C4-2B (cell line): Measurements from ENCODE around the gene TAF1D.

ENCODE experiments used
- H3K27ac ChIP-seq: fragments of 450-650 bp; 2 replicates; pipeline ENCODE4 v1.5.1; 2017
- ZFX ChIP-seq: fragments of 450-650 bp; IDR thresholded peaks from 2 replicates; pipeline ENCODE4 v1.6.1; 2017
- TF ChIP-seq, protein P1 (sequence below): fragments of 450-650 bp; conservative IDR thresholded peaks from 2 replicates; pipeline ENCODE4 v1.5.1; 2017; ENCODE audit warnings: mild to moderate bottlenecking

The TAF1D gene

DNA sequence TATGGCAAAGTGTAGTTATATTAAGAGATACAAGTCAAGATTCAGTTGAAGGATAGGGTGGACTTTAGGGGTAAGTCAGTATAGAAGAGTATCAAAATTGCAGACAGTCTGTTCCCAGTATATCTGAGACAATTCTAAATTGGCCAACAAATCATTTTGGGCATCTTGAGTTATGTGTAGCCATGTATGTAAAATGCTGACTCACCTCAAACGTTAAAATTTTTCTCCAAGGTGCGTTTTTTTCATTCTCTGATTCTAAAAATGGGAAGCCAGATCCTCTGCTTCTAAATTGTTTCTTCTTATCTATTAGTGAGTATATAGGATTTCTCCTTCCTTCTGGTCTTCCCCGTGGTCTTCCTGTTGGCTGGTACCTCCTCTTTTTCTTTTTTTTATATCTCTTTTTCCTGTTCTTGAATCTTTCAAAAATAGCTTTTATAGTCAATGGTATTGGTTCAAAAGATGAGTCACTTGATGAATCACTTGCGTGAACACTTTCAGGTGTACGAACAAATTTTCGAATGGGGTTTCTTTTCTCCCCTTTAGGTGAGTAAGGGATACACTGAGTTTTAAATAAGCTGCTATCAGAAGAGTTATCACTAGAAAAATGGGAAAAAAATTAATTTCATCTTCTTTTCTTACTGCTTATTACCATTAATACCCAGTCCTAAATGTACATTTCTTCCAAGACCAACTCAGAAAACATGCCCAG, 3.2 kb downstream of the TAF1D start:
- TF ChIP-seq, protein P1, sequence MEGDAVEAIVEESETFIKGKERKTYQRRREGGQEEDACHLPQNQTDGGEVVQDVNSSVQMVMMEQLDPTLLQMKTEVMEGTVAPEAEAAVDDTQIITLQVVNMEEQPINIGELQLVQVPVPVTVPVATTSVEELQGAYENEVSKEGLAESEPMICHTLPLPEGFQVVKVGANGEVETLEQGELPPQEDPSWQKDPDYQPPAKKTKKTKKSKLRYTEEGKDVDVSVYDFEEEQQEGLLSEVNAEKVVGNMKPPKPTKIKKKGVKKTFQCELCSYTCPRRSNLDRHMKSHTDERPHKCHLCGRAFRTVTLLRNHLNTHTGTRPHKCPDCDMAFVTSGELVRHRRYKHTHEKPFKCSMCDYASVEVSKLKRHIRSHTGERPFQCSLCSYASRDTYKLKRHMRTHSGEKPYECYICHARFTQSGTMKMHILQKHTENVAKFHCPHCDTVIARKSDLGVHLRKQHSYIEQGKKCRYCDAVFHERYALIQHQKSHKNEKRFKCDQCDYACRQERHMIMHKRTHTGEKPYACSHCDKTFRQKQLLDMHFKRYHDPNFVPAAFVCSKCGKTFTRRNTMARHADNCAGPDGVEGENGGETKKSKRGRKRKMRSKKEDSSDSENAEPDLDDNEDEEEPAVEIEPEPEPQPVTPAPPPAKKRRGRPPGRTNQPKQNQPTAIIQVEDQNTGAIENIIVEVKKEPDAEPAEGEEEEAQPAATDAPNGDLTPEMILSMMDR = no peak
- no peak for TF ChIP-seq ZFX
- H3K27ac ChIP-seq = no peak overlapping the region

DNA sequence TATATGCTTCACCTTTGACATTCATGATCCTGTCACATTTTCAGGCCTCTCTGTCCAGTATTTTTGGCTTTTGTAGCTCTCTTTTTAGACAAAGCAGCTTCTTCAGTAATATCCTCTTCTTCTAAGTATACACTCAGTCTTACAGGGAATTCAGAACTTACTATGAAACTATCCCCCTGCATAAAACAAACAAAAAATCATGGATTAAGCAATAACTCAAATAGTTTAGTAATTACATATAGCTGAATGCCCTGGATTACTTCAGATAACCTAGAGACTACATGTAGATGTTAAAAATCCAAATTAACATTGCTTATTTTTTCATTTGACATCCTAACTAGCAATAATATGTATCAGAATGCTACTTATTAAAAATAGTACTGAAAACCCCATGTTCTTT, 5.2 kb downstream of the TAF1D start:
- no peak overlapping the region for H3K27ac ChIP-seq
- TF ChIP-seq, protein P1 = no peak
- no peak for TF ChIP-seq ZFX

DNA sequence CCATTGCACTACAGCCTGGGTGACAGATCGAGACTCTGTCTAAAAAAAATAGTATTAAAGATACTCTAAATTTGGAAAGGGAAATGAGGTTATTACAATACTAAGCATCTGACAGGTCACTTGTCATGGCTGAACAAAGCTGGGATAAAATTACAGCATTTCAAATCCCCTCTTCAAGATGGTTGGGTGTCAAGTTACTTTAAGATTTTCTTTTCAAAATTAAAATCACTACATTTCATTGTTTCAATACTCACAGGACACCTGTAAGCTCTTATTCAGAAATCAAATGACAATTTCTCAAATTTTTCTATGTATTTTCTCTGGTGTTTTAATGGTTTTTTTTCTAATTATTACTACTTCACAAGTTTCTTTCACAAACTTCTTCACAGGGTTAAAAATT, 5.7 kb downstream of the TAF1D start:
- H3K27ac ChIP-seq = no peak overlapping the region

DNA sequence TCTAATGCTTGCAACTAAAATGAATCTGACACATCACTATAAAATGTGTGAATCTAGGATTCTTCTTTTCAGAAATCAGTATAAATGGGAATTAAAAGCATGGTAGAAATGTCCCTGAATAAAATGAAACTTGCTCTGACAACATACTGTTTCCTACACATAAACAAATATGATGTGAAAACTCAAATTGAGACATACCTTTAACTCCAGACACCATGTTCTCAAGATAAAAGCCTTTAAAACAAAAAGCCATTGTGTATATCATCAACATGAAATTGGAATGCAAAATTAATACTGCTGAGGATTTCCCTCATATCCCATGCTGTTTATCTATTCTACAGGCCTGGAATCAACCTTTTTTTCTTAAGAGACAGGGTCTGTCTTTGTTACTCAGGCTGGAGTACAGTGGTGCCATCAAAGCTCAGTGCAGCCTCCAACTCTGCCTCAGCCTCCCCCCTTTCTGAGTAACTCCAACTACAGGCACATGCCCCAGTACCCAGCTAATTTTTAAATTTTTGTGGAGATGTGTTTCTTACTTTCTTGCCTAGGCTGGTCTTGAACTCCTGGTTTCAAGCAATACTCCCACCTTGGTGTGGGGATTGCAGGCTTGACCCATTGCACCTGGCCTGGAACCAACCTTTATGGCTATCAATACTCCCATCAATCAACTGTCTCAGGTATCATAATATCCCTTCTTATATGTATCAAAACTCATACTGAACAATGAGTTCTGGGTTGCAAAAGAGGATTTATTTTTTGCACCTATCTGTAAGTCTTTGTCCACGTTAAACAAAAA, 6.7 kb downstream of the TAF1D start:
- TF ChIP-seq ZFX = no peak
- TF ChIP-seq, protein P1 = no peak
- H3K27ac ChIP-seq = no peak overlapping the region

More for the DNA sequence above, 5.7 kb downstream of the TAF1D start:
- TF ChIP-seq, protein P1 = no peak

DNA sequence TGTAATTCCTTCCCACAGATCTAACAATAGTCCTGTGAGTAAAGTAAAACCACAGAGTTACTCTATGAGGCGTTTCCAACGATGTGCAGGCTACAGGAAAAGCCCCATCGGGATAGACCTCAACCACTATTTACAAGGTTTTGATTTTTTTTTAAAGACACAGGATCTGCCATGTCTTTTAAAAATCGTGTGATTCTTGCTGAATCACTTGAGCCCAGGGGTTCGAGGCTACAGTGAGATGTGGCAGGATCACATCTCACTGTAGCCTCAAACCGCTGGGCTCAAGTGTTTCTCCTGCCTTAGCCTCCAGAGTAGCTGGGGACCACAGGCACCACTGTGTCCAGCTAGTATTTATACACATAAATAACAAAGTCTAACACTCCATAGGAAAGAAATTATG, 7.8 kb downstream of the TAF1D start:
- H3K27ac ChIP-seq = no peak overlapping the region; the same call in 1 of the 2 replicates
- TF ChIP-seq, protein P1 = no peak
- TF ChIP-seq ZFX = no peak

DNA sequence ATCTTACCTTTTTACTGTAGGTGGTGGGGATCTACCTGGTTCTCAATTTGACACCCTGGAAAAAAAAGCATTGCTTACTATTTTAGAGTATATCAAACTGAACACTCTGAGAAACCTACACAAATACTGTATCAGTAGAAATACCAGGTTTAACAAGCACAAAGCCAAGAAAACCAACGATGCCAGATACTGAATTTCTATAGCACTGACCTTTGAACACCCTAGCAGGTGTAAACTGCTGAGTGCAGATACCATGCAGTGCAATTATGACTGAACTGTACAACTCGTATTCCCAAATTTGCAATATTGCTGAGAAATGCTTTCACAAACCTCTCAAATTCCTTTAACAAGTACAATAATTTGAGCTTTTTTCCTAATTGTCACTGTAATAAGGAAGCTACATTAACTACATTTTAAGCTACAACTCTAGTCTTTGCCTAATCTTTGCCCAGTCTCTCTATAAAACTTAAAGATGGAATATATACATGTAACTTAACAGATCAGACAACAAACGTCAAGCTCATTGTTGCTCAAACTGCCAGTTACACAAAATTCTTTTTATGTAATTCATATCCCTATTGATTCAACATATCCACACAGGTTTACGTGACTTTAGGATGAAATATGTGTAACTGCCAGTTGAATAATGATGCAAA, 8.9 kb downstream of the TAF1D start:
- no peak overlapping the region for H3K27ac ChIP-seq
- TF ChIP-seq, protein P1 = no peak
- TF ChIP-seq ZFX = no peak
